Bone marrow (tissue), 2 donors: ENCODE results near the gene ZFYVE28.
A peak's percentile ranks its signal among the peaks of the same experiment; 100 is the strongest.
"Not testable (repeated sequence)": the region's sequence is repeated elsewhere in the genome, so short reads cannot be mapped to it uniquely, and the experiment has no call there.

ENCODE experiments used
- DNase-seq, 2 donors: peaks; one replicate each; lab custom pipeline; 2025; lab: John Stamatoyannopoulos, UW

Gene ZFYVE28

GRCh38 chr4:2446656-2447564 lies 28.5 kb upstream of the ZFYVE28 start:
- no peak for DNase-seq

GRCh38 chr4:2445571-2445970 lies 27.1 kb upstream of the ZFYVE28 start:
- no peak for DNase-seq

- DNase-seq, result no peak
Observed at GRCh38 chr4:2445130-2445529, 26.7 kb upstream of the ZFYVE28 start.

GRCh38 chr4:2443956-2444740 lies 25.7 kb upstream of the ZFYVE28 start:
- no peak for DNase-seq

GRCh38 chr4:2443061-2443730 lies 24.8 kb upstream of the ZFYVE28 start:
- DNase-seq, result no peak

GRCh38 chr4:2442175-2442993 lies 23.9 kb upstream of the ZFYVE28 start:
- no peak for DNase-seq

- peak; percentile 15 to 46 for DNase-seq
Observed at GRCh38 chr4:2441393-2442174, 23.1 kb upstream of the ZFYVE28 start.

GRCh38 chr4:2438822-2439718 lies 20.6 kb upstream of the ZFYVE28 start:
- no peak for DNase-seq

- no peak for DNase-seq
Observed at GRCh38 chr4:2437475-2438215, 19.2 kb upstream of the ZFYVE28 start.

- DNase-seq, result no peak
Observed at GRCh38 chr4:2436761-2437474, 18.5 kb upstream of the ZFYVE28 start.

GRCh38 chr4:2436301-2436700 lies 17.9 kb upstream of the ZFYVE28 start:
- DNase-seq, result no peak

- no peak for DNase-seq
Observed at GRCh38 chr4:2434420-2434819, 16.0 kb upstream of the ZFYVE28 start.

GRCh38 chr4:2433609-2434350 lies 15.3 kb upstream of the ZFYVE28 start:
- DNase-seq, result no peak

- peak in 1 of 2 donors; percentile 72 for DNase-seq
Observed at GRCh38 chr4:2432991-2433530, 14.6 kb upstream of the ZFYVE28 start.

GRCh38 chr4:2432004-2432403 lies 13.6 kb upstream of the ZFYVE28 start:
- no peak for DNase-seq

GRCh38 chr4:2429945-2430757 lies 11.7 kb upstream of the ZFYVE28 start:
- not testable (repeated sequence) for DNase-seq
